Neural progenitor cell (in vitro differentiated cells): ENCODE measurements around the gene NPY1R. TPM values are rescaled to one million over a fixed set of nuclear protein-coding genes. Genes with fewer than 3 reads are reported as not detected.

Source experiments
- DNase-seq: peaks from one replicate; pipeline ENCODE4 v3.0.0-alpha.2; 2016; ENCODE audit warnings: low spot score
- H2AFZ ChIP-seq: fragments of 200-600 bp; sonication (generic); replicated peaks from 2 replicates; pipeline ENCODE4 v1.6.1; 2016; ENCODE audit warnings: antibody characterized with exemption
- H3F3A ChIP-seq: fragments of 200-600 bp; sonication (generic); 2 replicates; pipeline ENCODE4 v1.6.1; 2016; ENCODE audit warnings: antibody characterized with exemption, low read depth
- H3K27ac ChIP-seq: fragments of 200-600 bp; sonication (generic); 2 replicates; pipeline ENCODE4 v1.5.1; 2016; ENCODE audit warnings: mild to moderate bottlenecking
- H3K27me3 ChIP-seq: fragments of 200-600 bp; sonication (generic); 2 replicates; pipeline ENCODE4 v1.6.1; 2016; ENCODE audit warnings: mild to moderate bottlenecking, moderate library complexity
- H3K36me3 ChIP-seq: fragments of 200-600 bp; sonication (generic); 2 replicates; pipeline ENCODE4 v1.5.1; 2016
- H3K4me1 ChIP-seq: fragments of 200-600 bp; sonication (generic); 2 replicates; pipeline ENCODE4 v1.6.1; 2016; ENCODE audit warnings: mixed run types
- H3K4me2 ChIP-seq: fragments of 200-600 bp; sonication (generic); 2 replicates; pipeline ENCODE4 v1.6.1; 2016
- H3K4me3 ChIP-seq: fragments of 200-600 bp; sonication (generic); 2 replicates; pipeline ENCODE4 v1.5.1; 2016
- H3K79me2 ChIP-seq: fragments of 200-600 bp; sonication (generic); 2 replicates; pipeline ENCODE4 v1.6.1; 2016; ENCODE audit warnings: low read depth
- H3K9ac ChIP-seq: fragments of 200-600 bp; sonication (generic); 2 replicates; pipeline ENCODE4 v1.6.1; 2016
- H3K9me3 ChIP-seq: fragments of 200-600 bp; sonication (generic); 2 replicates; pipeline ENCODE4 v1.5.1; 2016; ENCODE audit warnings: low read depth
- H4K20me1 ChIP-seq: fragments of 200-600 bp; sonication (generic); 2 replicates; pipeline ENCODE4 v1.6.1; 2016; ENCODE audit warnings: low read depth
- H3K27ac Mint-ChIP-seq: 3 replicates; pipeline ENCODE4 v1.8.0; 2021; ENCODE audit warnings: mixed read lengths
- H3K27me3 Mint-ChIP-seq: 2 replicates; pipeline ENCODE4 v1.8.0; 2022; ENCODE audit warnings: low read depth, mild to moderate bottlenecking, inconsistent platforms, moderate library complexity, mixed read lengths; ENCODE audit not compliant: insufficient read depth
- H3K36me3 Mint-ChIP-seq: 3 replicates; pipeline ENCODE4 v1.8.0; 2021; ENCODE audit warnings: mixed read lengths
- H3K4me1 Mint-ChIP-seq: 3 replicates; pipeline ENCODE4 v1.8.0; 2021; ENCODE audit warnings: mixed read lengths
- H3K4me3 Mint-ChIP-seq: 3 replicates; pipeline ENCODE4 v1.8.0; 2021; ENCODE audit warnings: mild to moderate bottlenecking, moderate library complexity, mixed read lengths
- H3K9me3 Mint-ChIP-seq: 3 replicates; pipeline ENCODE4 v1.8.0; 2020; ENCODE audit warnings: mixed read lengths
- CTCF ChIP-seq: fragments of 200-600 bp; sonication (generic); IDR thresholded peaks from 2 replicates; pipeline ENCODE4 v1.5.1; 2017; ENCODE audit warnings: antibody characterized with exemption, mild to moderate bottlenecking
- EZH2 ChIP-seq: fragments of 200-600 bp; sonication (generic); IDR thresholded peaks from 2 replicates; pipeline ENCODE4 v1.6.1; 2017; ENCODE audit warnings: antibody characterized with exemption, mild to moderate bottlenecking, moderate library complexity
- EZH2phosphoT487 ChIP-seq: fragments of 200-600 bp; sonication (generic); IDR thresholded peaks from 2 replicates; pipeline ENCODE4 v1.6.1; 2017; ENCODE audit warnings: antibody characterized with exemption
- total RNA-seq: library from RNA; depleted of rRNA; stranded (reverse); fragments of >200 nt; gene quantifications from 2 replicates; pipeline ENCODE4 v1.2.3, GENCODE V29; 2015; ENCODE audit warnings: low replicate concordance

The NPY1R gene
- total RNA-seq, 1 donor from 2014 or later = 7.9 TPM

GRCh38 chr4:163330916-163331628 is 1.3 kb downstream of the NPY1R start:
- no peak overlapping the region for H3K9ac ChIP-seq
- H4K20me1 ChIP-seq = no peaks in the 10 kb centered on the region
- H3K27ac Mint-ChIP-seq = no peak overlapping the region
- peaks cover 6% of the 10 kb centered on the region for H3F3A ChIP-seq
- H3K9me3 Mint-ChIP-seq = peaks cover 3% of the 10 kb centered on the region
- no peak for TF ChIP-seq EZH2
- no peak for TF ChIP-seq EZH2phosphoT487
- TF ChIP-seq CTCF = no peak
- H3K36me3 Mint-ChIP-seq = no peaks in the 10 kb centered on the region
- peaks cover 20% of the 10 kb centered on the region for H3K27me3 ChIP-seq
- H3K4me1 ChIP-seq = no peaks in the 10 kb centered on the region
- peaks cover 11% of the 10 kb centered on the region for H3K4me1 Mint-ChIP-seq
- H3K4me3 ChIP-seq = peak overlapping the region; percentile 62
- H3K9me3 ChIP-seq = no peaks in the 10 kb centered on the region
- H3K27ac ChIP-seq = no peak overlapping the region
- H3K36me3 ChIP-seq = no peaks in the 10 kb centered on the region
- DNase-seq = no peak
- peaks cover 22% of the 10 kb centered on the region for H3K27me3 Mint-ChIP-seq
- peak overlapping the region; percentile 86 for H3K4me2 ChIP-seq
- no peaks in the 10 kb centered on the region for H3K79me2 ChIP-seq
- peak overlapping the region; percentile 90 for H2AFZ ChIP-seq
- H3K4me3 Mint-ChIP-seq = peak overlapping the region; percentile 94

- Histone ChIP-seq H2AFZ (no peak overlapping the region), H3K4me2 (no peak overlapping the region), H3K27ac (no peak overlapping the region), H3K4me1 (no peaks in the 10 kb centered on the region), H3F3A (no peaks in the 10 kb centered on the region), H3K9me3 (no peaks in the 10 kb centered on the region), H3K9ac (no peak overlapping the region), H4K20me1 (no peaks in the 10 kb centered on the region), H3K27me3 (no peaks in the 10 kb centered on the region), H3K36me3 (no peaks in the 10 kb centered on the region), H3K4me3 (no peak overlapping the region), H3K79me2 (no peaks in the 10 kb centered on the region)
- H3K36me3 Mint-ChIP-seq = no peaks in the 10 kb centered on the region
- no peak for TF ChIP-seq CTCF
- no peak for TF ChIP-seq EZH2phosphoT487
- TF ChIP-seq EZH2 = no peak
- no peak overlapping the region for H3K4me3 Mint-ChIP-seq
- no peaks in the 10 kb centered on the region for H3K4me1 Mint-ChIP-seq
- H3K27ac Mint-ChIP-seq = no peak overlapping the region
- H3K9me3 Mint-ChIP-seq = peaks cover 8% of the 10 kb centered on the region
- H3K27me3 Mint-ChIP-seq = no peaks in the 10 kb centered on the region
- DNase-seq = no peak
Measured at GRCh38 chr4:163317110-163317509, 15.3 kb downstream of the NPY1R start.

GRCh38 chr4:163309466-163309865 is 22.9 kb downstream of the NPY1R start:
- no peaks in the 10 kb centered on the region for H3K27me3 ChIP-seq
- no peaks in the 10 kb centered on the region for H3K36me3 ChIP-seq
- Mint-ChIP-seq H3K36me3 (no peaks in the 10 kb centered on the region), H3K27me3 (no peaks in the 10 kb centered on the region), H3K4me3 (no peak overlapping the region), H3K27ac (no peak overlapping the region), H3K9me3 (no peaks in the 10 kb centered on the region), H3K4me1 (no peaks in the 10 kb centered on the region)
- no peak overlapping the region for H2AFZ ChIP-seq
- no peaks in the 10 kb centered on the region for H3F3A ChIP-seq
- H4K20me1 ChIP-seq = no peaks in the 10 kb centered on the region
- H3K27ac ChIP-seq = no peak overlapping the region
- H3K4me3 ChIP-seq = no peak overlapping the region
- H3K79me2 ChIP-seq = no peaks in the 10 kb centered on the region
- H3K4me2 ChIP-seq = no peak overlapping the region
- H3K4me1 ChIP-seq = no peaks in the 10 kb centered on the region
- TF ChIP-seq CTCF (no peak), EZH2 (no peak), EZH2phosphoT487 (no peak)
- no peaks in the 10 kb centered on the region for H3K9me3 ChIP-seq
- no peak overlapping the region for H3K9ac ChIP-seq
- DNase-seq = no peak
